ENCODE measurements around the gene CDRT4. TPM values are rescaled to one million over a fixed set of nuclear protein-coding genes. Genes with fewer than 3 reads are reported as not detected.

The CDRT4 gene
- polyA plus RNA-seq, 1 experiment: 4.1 TPM

DNA sequence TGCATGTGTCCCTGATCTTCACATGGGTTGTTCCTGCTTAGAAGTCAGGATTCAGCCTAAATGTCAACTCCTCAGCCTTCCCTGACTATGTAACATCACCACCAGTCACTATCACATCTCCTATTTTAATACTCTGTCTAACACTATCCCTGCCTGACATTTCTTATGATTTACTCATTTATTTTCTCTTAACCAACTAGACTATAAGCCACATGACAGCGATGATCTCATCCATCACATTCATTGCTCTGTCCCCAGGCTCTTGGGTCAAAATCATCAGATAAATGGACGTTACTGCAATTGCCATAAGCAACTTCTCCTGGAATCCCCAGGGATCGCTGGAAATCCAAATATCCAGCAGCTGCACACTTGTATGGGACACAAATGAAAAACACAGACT lies 15.7 kb downstream of the CDRT4 start:
- TF ChIP-seq, protein P1, sequence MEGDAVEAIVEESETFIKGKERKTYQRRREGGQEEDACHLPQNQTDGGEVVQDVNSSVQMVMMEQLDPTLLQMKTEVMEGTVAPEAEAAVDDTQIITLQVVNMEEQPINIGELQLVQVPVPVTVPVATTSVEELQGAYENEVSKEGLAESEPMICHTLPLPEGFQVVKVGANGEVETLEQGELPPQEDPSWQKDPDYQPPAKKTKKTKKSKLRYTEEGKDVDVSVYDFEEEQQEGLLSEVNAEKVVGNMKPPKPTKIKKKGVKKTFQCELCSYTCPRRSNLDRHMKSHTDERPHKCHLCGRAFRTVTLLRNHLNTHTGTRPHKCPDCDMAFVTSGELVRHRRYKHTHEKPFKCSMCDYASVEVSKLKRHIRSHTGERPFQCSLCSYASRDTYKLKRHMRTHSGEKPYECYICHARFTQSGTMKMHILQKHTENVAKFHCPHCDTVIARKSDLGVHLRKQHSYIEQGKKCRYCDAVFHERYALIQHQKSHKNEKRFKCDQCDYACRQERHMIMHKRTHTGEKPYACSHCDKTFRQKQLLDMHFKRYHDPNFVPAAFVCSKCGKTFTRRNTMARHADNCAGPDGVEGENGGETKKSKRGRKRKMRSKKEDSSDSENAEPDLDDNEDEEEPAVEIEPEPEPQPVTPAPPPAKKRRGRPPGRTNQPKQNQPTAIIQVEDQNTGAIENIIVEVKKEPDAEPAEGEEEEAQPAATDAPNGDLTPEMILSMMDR (IDR thresholded peaks at IDR 0.05; ENCODE audit: low read depth, low read length): no peak
- Histone ChIP-seq H3K9me3 (ENCODE audit: control insufficient read depth, insufficient read depth, low read length) (peaks cover 3% of the 10 kb centered on the region; the same call in 1 of the 2 replicates), H3K27ac (ENCODE audit: low read depth, low read length) (no peak overlapping the region), H3K27me3 (ENCODE audit: control insufficient read depth, insufficient read depth, low read length) (no peaks in the 10 kb centered on the region), H3K4me3 (ENCODE audit: low read depth, low read length) (no peak overlapping the region)
- POLR2A ChIA-PET: no interaction called here
- DNase-seq (ENCODE audit: low read depth, low spot score): no peak
- CTCF ChIA-PET: interaction anchor here (0.5 kb wide), 1 partner anchor 51 kb away, joined by 3 read pairs; no protein-coding TSS in a partner anchor

DNA sequence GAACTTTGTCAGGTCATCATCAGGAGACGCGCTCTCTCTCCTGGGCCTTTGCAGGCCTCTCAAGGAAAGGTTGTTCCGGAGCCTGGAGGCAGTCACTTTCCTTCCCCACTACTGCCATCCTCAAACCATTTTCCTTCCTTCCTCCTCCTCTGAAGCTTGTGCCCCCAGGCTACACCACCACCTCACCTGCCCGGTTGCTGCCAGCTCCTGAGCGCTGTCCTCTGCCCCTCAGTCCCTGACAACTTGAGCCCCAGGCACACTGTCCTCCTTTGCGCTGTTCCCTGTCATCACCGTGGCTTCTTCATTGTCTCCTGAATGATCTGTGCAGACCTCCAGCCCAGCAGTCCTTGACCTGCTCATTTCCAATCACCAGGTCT lies 18.9 kb downstream of the CDRT4 start:
- H3K27ac ChIP-seq (ENCODE audit: low read depth, low read length): no peak overlapping the region
- DNase-seq (ENCODE audit: low read depth, low spot score): no peak
- ChIA-PET POLR2A (no interaction called here), CTCF (interaction anchor here (1.6 kb wide), 1 partner anchor 12 kb away, joined by 5 read pairs; no protein-coding TSS in a partner anchor)
- no peaks in the 10 kb centered on the region for H3K27me3 ChIP-seq (ENCODE audit: control insufficient read depth, insufficient read depth, low read length)
- H3K9me3 ChIP-seq (ENCODE audit: control insufficient read depth, insufficient read depth, low read length): no peaks in the 10 kb centered on the region
- TF ChIP-seq, protein P1 (IDR thresholded peaks at IDR 0.05; ENCODE audit: low read depth, low read length): no peak
- no peak overlapping the region for H3K4me3 ChIP-seq (ENCODE audit: low read depth, low read length)

DNA sequence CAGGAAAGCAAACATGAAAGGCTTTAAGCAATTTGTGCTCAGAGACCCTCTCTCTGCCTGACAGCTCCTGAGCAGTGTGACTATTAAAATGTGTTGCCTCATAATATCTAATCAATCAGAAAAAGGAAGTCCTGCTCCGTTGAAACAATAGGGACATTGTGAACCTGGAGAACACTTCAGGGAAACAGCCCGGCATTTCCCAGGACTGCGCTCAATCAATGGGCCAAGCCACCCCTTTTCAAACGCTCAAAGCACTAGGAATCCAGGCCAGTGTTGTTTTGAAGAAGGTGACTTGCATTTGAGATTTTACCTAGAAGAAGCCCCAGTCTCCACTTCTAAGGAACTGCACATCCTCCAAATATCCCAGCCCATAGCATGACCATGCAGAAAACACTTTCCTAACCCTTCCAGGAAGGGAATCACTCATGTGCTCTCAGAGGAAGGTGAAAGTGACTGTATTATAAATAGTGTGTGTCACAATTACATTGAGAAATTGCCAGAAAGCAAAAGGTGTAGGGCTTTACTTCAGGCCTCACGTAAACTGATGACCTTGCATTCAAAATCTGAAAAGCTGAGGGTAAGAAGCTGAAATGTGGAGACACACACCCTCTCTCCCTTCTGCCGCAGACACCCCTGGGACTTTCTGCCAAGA lies 19.4 kb downstream of the CDRT4 start:
- TF ChIP-seq, protein P1 (IDR thresholded peaks at IDR 0.05; ENCODE audit: low read depth, low read length): no peak
- H3K27me3 ChIP-seq (ENCODE audit: control insufficient read depth, insufficient read depth, low read length): no peaks in the 10 kb centered on the region
- H3K27ac ChIP-seq (ENCODE audit: low read depth, low read length): no peak overlapping the region
- ChIA-PET CTCF (interaction anchor here (1.1 to 1.6 kb wide), 2 partner anchors 11 to 12 kb away, joined by 3 to 5 read pairs; no protein-coding TSS in a partner anchor), POLR2A (no interaction called here)
- no peaks in the 10 kb centered on the region for H3K9me3 ChIP-seq (ENCODE audit: control insufficient read depth, insufficient read depth, low read length)
- DNase-seq (ENCODE audit: low read depth, low spot score): no peak
- H3K4me3 ChIP-seq (ENCODE audit: low read depth, low read length): no peak overlapping the region

DNA sequence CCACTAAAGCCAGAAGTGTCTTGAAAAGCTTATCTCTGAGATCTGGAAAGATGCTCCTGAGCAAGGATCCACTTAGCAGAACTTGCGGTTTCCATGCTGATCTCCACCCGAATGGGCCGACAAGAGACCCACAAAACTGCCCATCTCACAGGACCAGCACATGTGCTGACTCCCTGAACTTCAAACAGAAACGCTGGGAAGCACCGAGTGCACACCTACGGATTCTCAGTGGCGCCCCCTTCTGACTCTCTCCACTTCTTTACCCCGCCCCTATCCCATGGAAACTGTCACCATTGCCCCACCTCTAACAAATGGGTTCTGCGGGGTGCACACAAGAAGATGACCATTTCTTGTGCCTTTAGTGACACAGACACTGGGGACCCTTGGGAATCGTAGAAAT lies 21.4 kb downstream of the CDRT4 start:
- CTCF ChIA-PET: interaction anchor here (1.3 kb wide), 1 partner anchor 58 kb away, joined by 3 read pairs; no protein-coding TSS in a partner anchor
- Histone ChIP-seq H3K9me3 (ENCODE audit: control insufficient read depth, insufficient read depth, low read length) (no peaks in the 10 kb centered on the region), H3K27ac (ENCODE audit: low read depth, low read length) (no peak overlapping the region), H3K27me3 (ENCODE audit: control insufficient read depth, insufficient read depth, low read length) (no peaks in the 10 kb centered on the region), H3K4me3 (ENCODE audit: low read depth, low read length) (no peak overlapping the region)
- POLR2A ChIA-PET: no interaction called here
- TF ChIP-seq, protein P1 (IDR thresholded peaks at IDR 0.05; ENCODE audit: low read depth, low read length): no peak
- no peak for DNase-seq (ENCODE audit: low read depth, low spot score)

DNA sequence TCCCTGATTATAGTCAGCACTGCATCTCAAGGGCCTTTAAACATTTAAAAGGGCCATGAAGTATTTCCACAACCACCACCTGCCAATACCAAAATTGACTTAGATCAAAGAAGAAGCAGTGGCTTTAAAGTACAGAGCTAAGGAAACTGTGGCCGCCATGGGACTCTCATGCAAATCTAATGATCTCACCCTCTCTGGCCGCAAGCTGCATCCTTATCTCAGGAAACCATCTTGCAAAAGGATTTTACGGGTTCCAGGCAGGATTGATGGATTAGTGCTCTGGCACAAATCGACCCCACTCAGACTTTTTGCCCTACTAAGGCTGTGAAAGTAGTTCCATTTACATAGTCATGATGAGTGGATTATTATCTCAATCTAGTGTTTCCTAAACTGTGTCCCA lies 22.6 kb downstream of the CDRT4 start:
- Histone ChIP-seq H3K4me3 (ENCODE audit: low read depth, low read length) (no peak overlapping the region), H3K27me3 (ENCODE audit: control insufficient read depth, insufficient read depth, low read length) (no peaks in the 10 kb centered on the region), H3K27ac (ENCODE audit: low read depth, low read length) (no peak overlapping the region), H3K9me3 (ENCODE audit: control insufficient read depth, insufficient read depth, low read length) (no peaks in the 10 kb centered on the region)
- ChIA-PET POLR2A (no interaction called here), CTCF (no interaction called here)
- TF ChIP-seq, protein P1 (IDR thresholded peaks at IDR 0.05; ENCODE audit: low read depth, low read length): no peak
- DNase-seq (ENCODE audit: low read depth, low spot score): no peak
